SJCRH30 (cell line): ENCODE measurements around the gene MCTP2. TPM values are rescaled to one million over a fixed set of nuclear protein-coding genes. Genes with fewer than 3 reads are reported as not detected.

ENCODE experiments used
- DNase-seq, 2 experiments: peaks; one replicate each; pipeline ENCODE4 v3.0.0-alpha.2; 2015 to 2020
- H3K27ac ChIP-seq: fragments of 250-450 bp; sonication (Bioruptor Pico); 2 replicates; pipeline ENCODE4 v1.5.1; 2020; ENCODE audit warnings: mild to moderate bottlenecking, moderate library complexity
- H3K27me3 ChIP-seq: fragments of 250-450 bp; sonication (Bioruptor Pico); 2 replicates; pipeline ENCODE4 v1.5.1; 2020; ENCODE audit warnings: mild to moderate bottlenecking, moderate library complexity
- H3K36me3 ChIP-seq: fragments of 250-450 bp; sonication (Bioruptor Pico); 2 replicates; pipeline ENCODE4 v1.5.1; 2020; ENCODE audit warnings: mild to moderate bottlenecking, moderate library complexity
- H3K4me1 ChIP-seq: fragments of 250-450 bp; sonication (Bioruptor Pico); 2 replicates; pipeline ENCODE4 v1.5.1; 2020; ENCODE audit warnings: mild to moderate bottlenecking, moderate library complexity
- H3K4me3 ChIP-seq: fragments of 250-450 bp; sonication (Bioruptor Pico); 2 replicates; pipeline ENCODE4 v1.5.1; 2020; ENCODE audit warnings: mild to moderate bottlenecking, moderate library complexity
- H3K9me3 ChIP-seq: fragments of 250-450 bp; sonication (Bioruptor Pico); replicated peaks from 2 replicates; pipeline ENCODE4 v1.5.1; 2020; ENCODE audit warnings: mild to moderate bottlenecking, moderate library complexity
- total RNA-seq: library from RNA; depleted of rRNA; stranded (reverse); fragments of >200 nt; shearing (Covaris generic); gene quantifications from 2 replicates; pipeline ENCODE4 v1.2.3, GENCODE V29; 2014

MCTP2 gene
- total RNA-seq, 1 experiment from 2014 or later = 0.38 TPM

DNA sequence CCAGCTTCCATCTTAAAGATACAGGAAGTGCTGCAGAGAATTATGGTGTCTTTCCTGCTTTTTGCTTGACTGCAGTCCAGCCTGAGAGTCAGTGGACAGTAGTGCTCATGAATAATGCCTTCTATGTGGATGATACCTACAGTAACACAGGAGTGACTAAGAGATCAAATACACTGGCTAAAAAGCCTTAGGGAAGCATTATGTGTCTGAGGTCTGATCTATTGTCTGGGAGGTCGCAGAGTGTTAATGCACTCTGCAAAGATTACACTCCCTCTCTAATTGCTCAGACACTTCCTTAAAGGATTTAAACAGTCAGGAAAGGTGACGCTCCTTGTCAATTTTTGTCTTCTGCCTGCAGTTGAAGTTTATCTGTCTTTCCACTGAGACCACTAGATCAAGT, 183.6 kb downstream of the MCTP2 start:
- Histone ChIP-seq H3K9me3 (no peaks in the 10 kb centered on the region), H3K4me3 (no peak overlapping the region), H3K36me3 (no peaks in the 10 kb centered on the region), H3K27me3 (no peaks in the 10 kb centered on the region), H3K27ac (no peak overlapping the region), H3K4me1 (peaks cover 34% of the 10 kb centered on the region)
- DNase-seq = peak in 1 of 2 experiments; percentile 9

DNA sequence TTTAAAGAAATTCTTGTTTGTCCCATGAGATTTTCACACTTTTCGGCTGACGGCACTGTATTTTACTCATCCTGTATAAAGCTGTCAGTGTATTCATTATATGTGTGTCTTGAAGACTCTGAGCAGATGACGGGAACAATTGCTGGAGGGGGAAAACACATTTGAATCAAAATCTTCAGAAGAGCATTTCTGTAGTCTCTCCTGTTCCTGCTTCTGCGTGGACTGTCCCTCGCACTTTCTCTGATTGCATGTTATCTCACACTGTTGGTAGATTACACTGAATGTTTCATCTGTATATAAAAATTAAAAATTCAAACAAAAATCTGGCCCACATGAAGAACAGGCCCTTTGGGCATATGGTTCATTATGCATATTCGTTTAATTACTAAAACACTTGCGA, 184.9 kb downstream of the MCTP2 start:
- Histone ChIP-seq H3K4me1 (peaks cover 34% of the 10 kb centered on the region), H3K4me3 (peak overlapping the region; percentile 1; the same call in 1 of the 2 replicates), H3K27me3 (no peaks in the 10 kb centered on the region), H3K36me3 (no peaks in the 10 kb centered on the region), H3K27ac (peak overlapping the region; percentile 5; the same call in 1 of the 2 replicates), H3K9me3 (no peaks in the 10 kb centered on the region)
- peak in 1 of 2 experiments; percentile 44 for DNase-seq

DNA sequence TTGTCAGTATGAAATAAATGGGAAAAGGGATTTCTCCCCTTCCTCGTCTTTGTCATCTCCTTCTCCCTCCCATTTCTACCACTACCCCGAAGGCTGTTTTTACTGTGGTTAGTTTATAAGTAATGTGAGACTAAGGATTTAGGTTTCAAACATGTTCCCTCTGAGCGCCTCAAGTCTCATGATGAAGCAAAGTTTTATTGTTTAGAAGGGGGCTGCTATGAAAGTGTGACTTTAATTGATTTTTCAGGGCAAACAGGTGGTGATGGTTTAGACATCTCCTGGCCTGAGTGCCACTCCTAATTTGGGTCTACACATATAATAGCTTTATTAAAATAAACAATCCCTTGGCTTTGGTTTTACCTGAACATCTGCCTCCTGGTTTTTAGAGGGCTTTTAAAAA, 185.5 kb downstream of the MCTP2 start:
- peak; percentile 50 to 90 for DNase-seq
- peak overlapping the region; percentile 35 for H3K27ac ChIP-seq
- H3K4me3 ChIP-seq = peak overlapping the region; percentile 1; the same call in 1 of the 2 replicates
- peaks cover 36% of the 10 kb centered on the region for H3K4me1 ChIP-seq
- no peaks in the 10 kb centered on the region for H3K36me3 ChIP-seq
- H3K27me3 ChIP-seq = no peaks in the 10 kb centered on the region
- no peaks in the 10 kb centered on the region for H3K9me3 ChIP-seq

DNA sequence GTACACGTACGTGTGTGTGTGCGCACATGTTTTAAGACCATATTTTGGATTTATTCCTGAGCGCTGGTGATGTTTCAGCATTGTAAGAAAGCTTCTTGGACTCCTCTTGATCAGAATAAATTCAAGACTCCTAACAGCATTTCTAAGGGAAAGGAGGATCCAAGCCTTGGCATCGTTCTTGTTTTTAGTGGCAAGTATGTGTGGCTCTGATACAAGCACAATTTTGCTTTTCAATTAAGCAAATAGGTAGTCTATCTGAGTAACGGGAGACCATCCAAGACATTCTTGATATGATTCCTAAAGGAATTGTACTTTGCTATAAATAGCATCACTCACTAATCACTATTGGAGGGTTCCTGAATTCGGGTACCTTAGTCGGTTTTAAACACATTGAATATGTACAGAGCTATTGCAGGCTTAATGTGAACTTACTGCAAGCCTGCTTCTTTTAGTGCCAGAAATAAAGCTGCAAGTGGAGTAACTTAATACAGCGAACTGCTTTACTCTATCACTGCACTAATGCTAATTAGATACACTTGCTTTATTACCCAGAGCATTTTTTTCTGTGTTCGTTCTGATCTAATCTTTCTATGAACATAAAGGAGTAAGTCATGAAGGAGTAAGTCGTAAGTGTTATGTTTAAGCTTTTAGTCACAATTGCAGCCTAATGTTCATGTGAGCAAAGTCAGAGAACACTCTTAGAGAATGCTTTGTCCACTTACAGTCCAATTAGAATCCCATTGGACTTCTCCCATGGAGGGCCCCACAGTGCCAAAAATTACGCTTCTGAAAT, 186.3 kb downstream of the MCTP2 start:
- Histone ChIP-seq H3K27ac (peak overlapping the region; percentile 35), H3K27me3 (no peaks in the 10 kb centered on the region), H3K4me1 (peaks cover 34% of the 10 kb centered on the region), H3K4me3 (no peak overlapping the region), H3K9me3 (no peaks in the 10 kb centered on the region), H3K36me3 (no peaks in the 10 kb centered on the region)
- DNase-seq = peak in 1 of 2 experiments; percentile 45

- no peaks in the 10 kb centered on the region for H3K9me3 ChIP-seq
- DNase-seq = no peak
- peaks cover 18% of the 10 kb centered on the region for H3K4me1 ChIP-seq
- no peaks in the 10 kb centered on the region for H3K27me3 ChIP-seq
- H3K36me3 ChIP-seq = no peaks in the 10 kb centered on the region
- H3K4me3 ChIP-seq = no peak overlapping the region
- peak overlapping the region; percentile 20 for H3K27ac ChIP-seq
Measured at GRCh38 chr15:94421706-94422105, 190.3 kb downstream of the MCTP2 start.

DNA sequence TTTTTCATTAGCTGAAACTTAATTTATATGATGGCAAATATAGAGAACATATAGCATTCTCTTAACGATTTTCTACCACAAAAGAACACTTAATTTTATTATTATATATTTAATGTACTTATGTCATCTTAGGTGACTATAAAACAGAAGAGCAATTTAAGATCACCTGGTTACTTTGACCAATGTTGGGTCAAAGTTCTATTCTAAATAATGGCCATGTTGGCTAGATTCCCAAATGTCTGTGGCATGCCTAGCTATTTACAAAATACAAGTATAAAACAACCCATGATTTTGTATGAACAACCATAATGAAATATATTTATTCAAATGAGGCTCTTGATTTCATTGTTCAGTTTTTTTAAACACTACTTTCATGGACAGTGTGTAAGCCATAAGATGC, 200.9 kb downstream of the MCTP2 start:
- H3K36me3 ChIP-seq = no peaks in the 10 kb centered on the region
- H3K9me3 ChIP-seq = 0 out of 2 replicates have a peak, but pooled peaks cover 3% of the 10 kb centered on the region
- H3K4me1 ChIP-seq = no peaks in the 10 kb centered on the region
- no peak for DNase-seq
- no peaks in the 10 kb centered on the region for H3K27me3 ChIP-seq
- H3K27ac ChIP-seq = no peak overlapping the region
- no peak overlapping the region for H3K4me3 ChIP-seq

GRCh38 chr15:94439158-94439557, 207.8 kb downstream of the MCTP2 start:
- Histone ChIP-seq H3K4me3 (no peak overlapping the region), H3K27ac (no peak overlapping the region), H3K4me1 (peaks cover 18% of the 10 kb centered on the region), H3K36me3 (no peaks in the 10 kb centered on the region), H3K27me3 (no peaks in the 10 kb centered on the region), H3K9me3 (no peaks in the 10 kb centered on the region)
- DNase-seq = no peak

- Histone ChIP-seq H3K4me3 (no peak overlapping the region), H3K36me3 (no peaks in the 10 kb centered on the region), H3K27me3 (no peaks in the 10 kb centered on the region), H3K9me3 (no peaks in the 10 kb centered on the region), H3K4me1 (peaks cover 18% of the 10 kb centered on the region), H3K27ac (no peak overlapping the region)
- peak in 1 of 2 experiments; percentile 3 for DNase-seq
Measured at GRCh38 chr15:94441760-94442159, 210.4 kb downstream of the MCTP2 start.

- no peak overlapping the region for H3K4me3 ChIP-seq
- H3K36me3 ChIP-seq = no peaks in the 10 kb centered on the region
Measured at GRCh38 chr15:94442480-94442879, 211.1 kb downstream of the MCTP2 start.

GRCh38 chr15:94443186-94443585, 211.8 kb downstream of the MCTP2 start:
- H3K27ac ChIP-seq = peak overlapping the region; percentile 74
- H3K27me3 ChIP-seq = no peaks in the 10 kb centered on the region
- no peaks in the 10 kb centered on the region for H3K36me3 ChIP-seq
- H3K4me1 ChIP-seq = peaks cover 18% of the 10 kb centered on the region
- H3K9me3 ChIP-seq = no peaks in the 10 kb centered on the region
- DNase-seq = peak; percentile 76 to 86
- no peak overlapping the region for H3K4me3 ChIP-seq

More at GRCh38 chr15:94442480-94442879, 211.1 kb downstream of the MCTP2 start:
- no peaks in the 10 kb centered on the region for H3K9me3 ChIP-seq
- H3K27ac ChIP-seq = no peak overlapping the region
- DNase-seq = no peak
- peaks cover 18% of the 10 kb centered on the region for H3K4me1 ChIP-seq
- no peaks in the 10 kb centered on the region for H3K27me3 ChIP-seq

DNA sequence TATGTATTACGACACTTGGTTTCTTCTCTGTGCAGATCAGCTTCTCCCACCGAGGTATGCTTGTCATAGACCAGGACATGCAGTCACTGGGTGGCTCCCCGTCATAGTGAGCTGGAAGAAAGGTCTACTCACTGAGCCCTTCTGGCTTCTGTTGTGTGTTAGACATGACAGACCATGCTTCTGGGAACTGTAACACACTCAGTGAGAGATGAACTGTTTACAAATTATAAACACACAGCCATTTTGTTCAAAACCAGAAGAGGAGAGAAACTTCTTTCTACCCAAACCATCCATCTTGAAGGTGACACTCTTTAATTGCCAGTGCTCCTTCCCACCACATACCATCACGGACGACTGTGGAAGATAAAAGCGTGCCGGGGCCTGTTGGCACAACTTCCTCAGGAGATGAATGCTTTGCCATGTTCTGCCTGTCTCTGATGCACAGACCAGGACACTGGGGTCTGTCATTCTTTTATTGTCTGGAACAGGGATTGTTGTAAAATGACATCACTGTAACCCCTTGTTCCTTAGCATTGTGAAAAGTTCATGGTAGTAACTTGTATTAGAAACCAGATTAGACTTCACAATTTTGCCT, 214.3 kb downstream of the MCTP2 start:
- no peaks in the 10 kb centered on the region for H3K27me3 ChIP-seq
- no peak overlapping the region for H3K27ac ChIP-seq
- no peaks in the 10 kb centered on the region for H3K9me3 ChIP-seq
- H3K4me3 ChIP-seq = no peak overlapping the region
- DNase-seq = no peak
- H3K4me1 ChIP-seq = peaks cover 11% of the 10 kb centered on the region
- no peaks in the 10 kb centered on the region for H3K36me3 ChIP-seq

DNA sequence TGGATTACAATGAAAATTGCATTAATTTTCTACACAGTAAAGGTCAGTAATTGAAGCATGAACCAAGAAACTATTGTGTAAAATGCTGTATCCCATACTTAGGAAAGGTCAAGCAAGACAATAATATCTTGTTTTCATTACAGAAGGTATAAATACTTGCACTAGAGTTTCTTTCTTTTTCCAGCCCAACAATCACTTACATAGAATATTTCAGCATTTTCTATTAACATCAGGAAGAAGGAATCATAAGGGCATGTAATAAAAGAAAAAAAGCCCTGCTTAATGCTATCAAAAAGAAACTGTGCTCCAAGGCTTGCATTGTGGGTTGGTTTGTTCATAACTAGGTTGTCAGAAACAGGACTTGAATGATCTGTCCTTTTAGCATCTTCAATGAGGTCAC, 215.1 kb downstream of the MCTP2 start:
- DNase-seq = no peak

DNA sequence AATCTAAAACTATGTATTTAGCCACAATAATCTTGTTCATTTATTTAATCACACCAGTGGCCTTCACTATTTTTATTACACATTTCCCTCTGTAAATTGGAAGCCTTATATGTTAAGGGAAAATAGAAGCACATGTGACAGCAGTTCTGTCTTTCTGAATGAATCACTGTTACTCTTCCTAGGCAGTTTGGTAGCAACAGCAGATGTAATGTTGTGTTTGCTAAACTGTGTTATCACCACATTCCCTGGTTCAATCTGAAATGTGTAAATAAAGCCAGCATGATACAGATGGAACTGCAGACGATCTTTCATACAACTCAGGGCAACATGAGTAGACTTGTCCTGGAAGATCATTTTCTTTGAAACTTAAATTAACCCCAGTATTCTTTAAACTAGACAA, 220.1 kb downstream of the MCTP2 start:
- no peaks in the 10 kb centered on the region for H3K36me3 ChIP-seq
- no peak overlapping the region for H3K27ac ChIP-seq
- no peak for DNase-seq
- H3K4me1 ChIP-seq = peaks cover 4% of the 10 kb centered on the region; the same call in 1 of the 2 replicates
- no peak overlapping the region for H3K4me3 ChIP-seq
- H3K9me3 ChIP-seq = no peaks in the 10 kb centered on the region
- H3K27me3 ChIP-seq = no peaks in the 10 kb centered on the region

More for the DNA sequence above, 215.1 kb downstream of the MCTP2 start:
- Histone ChIP-seq H3K9me3 (no peaks in the 10 kb centered on the region), H3K27me3 (no peaks in the 10 kb centered on the region), H3K36me3 (no peaks in the 10 kb centered on the region), H3K4me1 (peaks cover 11% of the 10 kb centered on the region), H3K27ac (no peak overlapping the region), H3K4me3 (no peak overlapping the region)

- H3K36me3 ChIP-seq = no peaks in the 10 kb centered on the region
- no peaks in the 10 kb centered on the region for H3K9me3 ChIP-seq
- peak; percentile 24 to 70 for DNase-seq
- no peak overlapping the region for H3K27ac ChIP-seq
- no peaks in the 10 kb centered on the region for H3K27me3 ChIP-seq
- H3K4me1 ChIP-seq = peaks cover 4% of the 10 kb centered on the region; the same call in 1 of the 2 replicates
- H3K4me3 ChIP-seq = no peak overlapping the region
Measured at GRCh38 chr15:94453227-94453988, 222.0 kb downstream of the MCTP2 start.

DNA sequence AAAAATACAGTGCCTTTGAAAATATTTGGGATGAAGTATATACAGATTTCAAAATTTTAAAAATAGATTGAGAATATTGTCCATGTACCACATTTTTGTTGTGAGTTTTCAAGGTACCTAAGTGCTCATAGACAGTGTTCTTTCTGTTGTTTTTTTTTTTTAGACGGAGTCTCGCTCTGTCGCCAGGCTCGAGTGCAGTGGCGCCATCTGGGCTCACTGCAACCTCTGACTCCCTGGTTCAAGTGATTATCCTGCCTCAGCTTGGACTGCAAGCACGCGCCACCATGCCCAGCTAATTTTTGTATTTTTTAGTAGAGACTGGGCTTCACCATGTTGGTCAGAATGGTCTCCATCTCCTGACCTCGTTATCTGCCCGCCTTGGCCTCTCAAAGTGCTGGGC, 223.9 kb downstream of the MCTP2 start:
- Histone ChIP-seq H3K27ac (no peak overlapping the region), H3K4me1 (peaks cover 4% of the 10 kb centered on the region; the same call in 1 of the 2 replicates), H3K36me3 (no peaks in the 10 kb centered on the region), H3K4me3 (no peak overlapping the region), H3K27me3 (no peaks in the 10 kb centered on the region), H3K9me3 (no peaks in the 10 kb centered on the region)
- no peak for DNase-seq
